Neural progenitor cell (in vitro differentiated cells): ENCODE data around the gene GALNT13. TPM values are rescaled to one million over a fixed set of nuclear protein-coding genes. Genes with fewer than 3 reads are reported as not detected.

Experiments used
- DNase-seq: peaks from one replicate; pipeline ENCODE4 v3.0.0-alpha.2; 2016; ENCODE audit warnings: low spot score
- H2AFZ ChIP-seq: fragments of 200-600 bp; sonication (generic); replicated peaks from 2 replicates; pipeline ENCODE4 v1.6.1; 2016; ENCODE audit warnings: antibody characterized with exemption
- H3F3A ChIP-seq: fragments of 200-600 bp; sonication (generic); 2 replicates; pipeline ENCODE4 v1.6.1; 2016; ENCODE audit warnings: antibody characterized with exemption, low read depth
- H3K27ac ChIP-seq: fragments of 200-600 bp; sonication (generic); 2 replicates; pipeline ENCODE4 v1.5.1; 2016; ENCODE audit warnings: mild to moderate bottlenecking
- H3K27me3 ChIP-seq: fragments of 200-600 bp; sonication (generic); 2 replicates; pipeline ENCODE4 v1.6.1; 2016; ENCODE audit warnings: mild to moderate bottlenecking, moderate library complexity
- H3K36me3 ChIP-seq: fragments of 200-600 bp; sonication (generic); 2 replicates; pipeline ENCODE4 v1.5.1; 2016
- H3K4me1 ChIP-seq: fragments of 200-600 bp; sonication (generic); 2 replicates; pipeline ENCODE4 v1.6.1; 2016; ENCODE audit warnings: mixed run types
- H3K4me2 ChIP-seq: fragments of 200-600 bp; sonication (generic); 2 replicates; pipeline ENCODE4 v1.6.1; 2016
- H3K4me3 ChIP-seq: fragments of 200-600 bp; sonication (generic); 2 replicates; pipeline ENCODE4 v1.5.1; 2016
- H3K79me2 ChIP-seq: fragments of 200-600 bp; sonication (generic); 2 replicates; pipeline ENCODE4 v1.6.1; 2016; ENCODE audit warnings: low read depth
- H3K9ac ChIP-seq: fragments of 200-600 bp; sonication (generic); 2 replicates; pipeline ENCODE4 v1.6.1; 2016
- H3K9me3 ChIP-seq: fragments of 200-600 bp; sonication (generic); 2 replicates; pipeline ENCODE4 v1.5.1; 2016; ENCODE audit warnings: low read depth
- H4K20me1 ChIP-seq: fragments of 200-600 bp; sonication (generic); 2 replicates; pipeline ENCODE4 v1.6.1; 2016; ENCODE audit warnings: low read depth
- H3K27ac Mint-ChIP-seq: 3 replicates; pipeline ENCODE4 v1.8.0; 2021; ENCODE audit warnings: mixed read lengths
- H3K27me3 Mint-ChIP-seq: 2 replicates; pipeline ENCODE4 v1.8.0; 2022; ENCODE audit warnings: low read depth, mild to moderate bottlenecking, inconsistent platforms, moderate library complexity, mixed read lengths; ENCODE audit not compliant: insufficient read depth
- H3K36me3 Mint-ChIP-seq: 3 replicates; pipeline ENCODE4 v1.8.0; 2021; ENCODE audit warnings: mixed read lengths
- H3K4me1 Mint-ChIP-seq: 3 replicates; pipeline ENCODE4 v1.8.0; 2021; ENCODE audit warnings: mixed read lengths
- H3K4me3 Mint-ChIP-seq: 3 replicates; pipeline ENCODE4 v1.8.0; 2021; ENCODE audit warnings: mild to moderate bottlenecking, moderate library complexity, mixed read lengths
- H3K9me3 Mint-ChIP-seq: 3 replicates; pipeline ENCODE4 v1.8.0; 2020; ENCODE audit warnings: mixed read lengths
- CTCF ChIP-seq: fragments of 200-600 bp; sonication (generic); IDR thresholded peaks from 2 replicates; pipeline ENCODE4 v1.5.1; 2017; ENCODE audit warnings: antibody characterized with exemption, mild to moderate bottlenecking
- EZH2 ChIP-seq: fragments of 200-600 bp; sonication (generic); IDR thresholded peaks from 2 replicates; pipeline ENCODE4 v1.6.1; 2017; ENCODE audit warnings: antibody characterized with exemption, mild to moderate bottlenecking, moderate library complexity
- EZH2phosphoT487 ChIP-seq: fragments of 200-600 bp; sonication (generic); IDR thresholded peaks from 2 replicates; pipeline ENCODE4 v1.6.1; 2017; ENCODE audit warnings: antibody characterized with exemption
- total RNA-seq: library from RNA; depleted of rRNA; stranded (reverse); fragments of >200 nt; gene quantifications from 2 replicates; pipeline ENCODE4 v1.2.3, GENCODE V29; 2015; ENCODE audit warnings: low replicate concordance

Gene GALNT13
- total RNA-seq, 1 donor from 2014 or later: 5.9 TPM

GRCh38 chr2:154261473-154262027 is 389.8 kb downstream of the GALNT13 start:
- Mint-ChIP-seq H3K9me3 (no peaks in the 10 kb centered on the region), H3K36me3 (no peaks in the 10 kb centered on the region), H3K27ac (no peak overlapping the region), H3K27me3 (no peaks in the 10 kb centered on the region), H3K4me3 (no peak overlapping the region), H3K4me1 (no peaks in the 10 kb centered on the region)
- TF ChIP-seq EZH2 (no peak), EZH2phosphoT487 (no peak), CTCF (no peak)
- no peaks in the 10 kb centered on the region for H3K79me2 ChIP-seq
- H3K27me3 ChIP-seq: no peaks in the 10 kb centered on the region
- H3K9me3 ChIP-seq: no peaks in the 10 kb centered on the region
- no peaks in the 10 kb centered on the region for H3K36me3 ChIP-seq
- H3F3A ChIP-seq: no peaks in the 10 kb centered on the region
- no peaks in the 10 kb centered on the region for H4K20me1 ChIP-seq
- no peak overlapping the region for H3K4me3 ChIP-seq
- no peak for DNase-seq
- H3K4me1 ChIP-seq: no peaks in the 10 kb centered on the region
- no peak overlapping the region for H3K9ac ChIP-seq
- no peak overlapping the region for H3K4me2 ChIP-seq
- H2AFZ ChIP-seq: no peak overlapping the region
- no peak overlapping the region for H3K27ac ChIP-seq

DNA sequence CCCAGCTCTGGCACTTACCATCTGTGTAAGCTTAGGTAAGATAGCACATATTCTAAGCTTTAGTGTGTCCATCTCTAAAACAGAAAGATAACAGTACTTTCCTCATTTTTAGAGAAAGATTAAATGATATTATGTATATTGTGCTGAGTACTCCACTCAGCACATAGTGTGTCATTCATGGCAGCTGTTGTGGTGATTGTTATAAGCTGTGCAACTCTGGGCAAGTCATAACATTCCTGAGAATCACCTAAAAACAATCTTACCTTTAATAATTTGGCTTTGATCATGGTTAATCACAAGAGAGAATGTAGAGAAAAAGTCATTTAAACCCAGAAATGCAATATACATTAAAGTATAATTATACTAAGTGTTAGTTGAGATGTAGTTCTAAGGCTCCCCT is 391.5 kb downstream of the GALNT13 start:
- Mint-ChIP-seq H3K27me3 (no peaks in the 10 kb centered on the region), H3K36me3 (no peaks in the 10 kb centered on the region), H3K9me3 (no peaks in the 10 kb centered on the region), H3K4me1 (no peaks in the 10 kb centered on the region), H3K27ac (no peak overlapping the region), H3K4me3 (no peak overlapping the region)
- Histone ChIP-seq H3K4me2 (no peak overlapping the region), H3K9me3 (no peaks in the 10 kb centered on the region), H3K9ac (no peak overlapping the region), H3K4me3 (no peak overlapping the region), H3F3A (no peaks in the 10 kb centered on the region), H3K36me3 (no peaks in the 10 kb centered on the region), H3K27me3 (no peaks in the 10 kb centered on the region), H3K4me1 (no peaks in the 10 kb centered on the region), H3K79me2 (no peaks in the 10 kb centered on the region), H2AFZ (no peak overlapping the region), H3K27ac (no peak overlapping the region), H4K20me1 (no peaks in the 10 kb centered on the region)
- DNase-seq: no peak
- TF ChIP-seq CTCF (no peak), EZH2phosphoT487 (no peak), EZH2 (no peak)

GRCh38 chr2:154264024-154264423 is 392.3 kb downstream of the GALNT13 start:
- H2AFZ ChIP-seq: no peak overlapping the region
- H3K79me2 ChIP-seq: no peaks in the 10 kb centered on the region
- Mint-ChIP-seq H3K27me3 (no peaks in the 10 kb centered on the region), H3K4me1 (no peaks in the 10 kb centered on the region), H3K36me3 (no peaks in the 10 kb centered on the region), H3K9me3 (no peaks in the 10 kb centered on the region), H3K4me3 (no peak overlapping the region), H3K27ac (no peak overlapping the region)
- no peak overlapping the region for H3K4me3 ChIP-seq
- no peak overlapping the region for H3K9ac ChIP-seq
- H3K27me3 ChIP-seq: no peaks in the 10 kb centered on the region
- no peak overlapping the region for H3K27ac ChIP-seq
- no peaks in the 10 kb centered on the region for H3F3A ChIP-seq
- H4K20me1 ChIP-seq: no peaks in the 10 kb centered on the region
- DNase-seq: no peak
- TF ChIP-seq CTCF (no peak), EZH2phosphoT487 (no peak), EZH2 (no peak)
- H3K4me2 ChIP-seq: no peak overlapping the region
- no peaks in the 10 kb centered on the region for H3K9me3 ChIP-seq
- H3K4me1 ChIP-seq: no peaks in the 10 kb centered on the region
- no peaks in the 10 kb centered on the region for H3K36me3 ChIP-seq
